HG02885 (cell line): ENCODE data around the gene CNMD.
"Not testable (repeated sequence)": the region's sequence is repeated elsewhere in the genome, so short reads cannot be mapped to it uniquely, and the experiment has no call there.

Experiments used
- ATAC-seq: cut with Tn5 transposase; IDR thresholded peaks from one replicate; pipeline ENCODE4 v1.9.1; 2021; ENCODE audit warnings: mild to moderate bottlenecking; ENCODE audit not compliant: unreplicated experiment, poor library complexity

Gene CNMD

GRCh38 chr13:52746141-52746540 is 6.5 kb upstream of the CNMD start:
- no peak for ATAC-seq

DNA sequence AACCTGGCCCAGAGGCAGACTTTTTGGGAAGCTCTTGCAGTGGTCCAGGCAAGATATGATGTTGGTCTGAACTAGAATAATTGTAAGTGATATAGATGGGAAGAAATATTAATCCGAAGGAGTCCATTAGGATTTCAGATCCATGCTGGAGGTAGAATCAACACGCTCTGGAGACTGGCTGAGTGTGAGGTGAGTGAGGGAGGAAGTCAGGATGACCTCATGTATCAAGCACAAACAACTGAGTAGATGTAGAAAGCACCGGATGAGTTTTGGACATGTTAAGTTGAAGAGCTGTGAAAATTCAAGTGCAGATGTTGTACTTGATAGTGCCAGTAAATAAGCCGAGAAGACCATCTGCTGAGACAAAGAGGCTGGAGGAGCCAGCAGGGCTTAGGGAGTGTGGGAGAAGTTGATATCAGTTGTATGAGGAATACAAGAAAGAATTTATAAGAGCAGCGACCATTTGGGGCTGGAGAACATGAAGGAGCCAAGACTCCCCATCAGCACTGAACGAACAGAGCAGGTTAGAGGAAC is 5.3 kb upstream of the CNMD start:
- ATAC-seq = no peak

DNA sequence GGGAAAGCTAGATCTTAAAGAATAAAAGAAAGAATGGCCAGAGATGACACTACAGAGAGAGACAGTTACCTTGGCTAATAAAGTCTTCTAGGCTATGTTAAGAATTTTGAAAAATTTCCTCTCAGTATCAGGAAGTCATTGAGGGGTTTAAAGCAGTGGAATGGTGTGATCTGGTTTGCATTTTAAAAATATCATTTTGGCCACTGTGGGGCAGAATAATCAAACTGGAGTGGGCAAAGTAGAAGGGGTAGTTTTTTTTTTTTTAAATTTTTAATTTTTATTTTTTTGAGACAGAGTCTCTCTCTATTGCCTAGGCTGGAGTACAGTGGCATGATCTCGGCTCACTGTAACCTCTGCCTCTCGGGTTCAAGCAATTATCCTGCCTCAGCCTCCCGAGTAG is 4.4 kb upstream of the CNMD start:
- ATAC-seq = no peak

GRCh38 chr13:52743569-52743968 is 3.9 kb upstream of the CNMD start:
- ATAC-seq = no peak

DNA sequence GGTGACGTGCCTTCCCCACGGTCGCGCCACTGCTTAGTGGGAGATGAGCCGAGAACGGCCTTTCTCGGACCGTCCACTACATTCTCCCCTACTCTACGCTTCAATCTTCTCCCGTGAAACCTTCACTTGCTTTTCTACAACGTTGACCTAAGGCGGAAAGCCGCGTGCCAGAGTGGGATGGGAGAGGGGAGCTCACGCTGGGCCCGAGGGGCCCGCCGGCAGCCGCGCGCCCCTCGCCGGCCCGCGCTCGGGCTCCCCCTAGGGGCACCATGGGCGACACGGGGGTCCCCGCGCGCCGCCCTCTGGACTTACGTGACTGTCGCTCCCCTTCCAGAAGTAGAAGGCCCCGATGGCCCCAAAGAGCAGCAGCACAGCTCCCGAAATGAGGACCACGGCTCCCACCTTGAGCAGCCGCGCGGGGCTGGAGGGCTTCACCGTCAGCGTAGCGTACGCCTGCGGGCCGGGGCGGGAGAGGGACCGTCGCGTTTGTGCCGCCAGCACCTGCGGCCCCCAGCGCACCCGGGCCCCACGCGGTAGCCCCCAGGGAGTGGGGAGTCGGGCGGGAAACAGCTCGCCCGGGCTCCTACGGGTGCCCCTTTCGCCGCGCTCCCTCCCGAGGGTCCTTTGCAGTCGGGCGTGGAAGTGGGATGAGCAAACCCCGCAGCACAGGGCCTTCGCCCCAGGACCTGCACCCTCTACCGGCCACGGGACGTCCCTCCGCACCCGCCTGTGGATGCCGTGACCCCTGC is 727 bp downstream of the CNMD start:
- peak; percentile 66 for ATAC-seq

DNA sequence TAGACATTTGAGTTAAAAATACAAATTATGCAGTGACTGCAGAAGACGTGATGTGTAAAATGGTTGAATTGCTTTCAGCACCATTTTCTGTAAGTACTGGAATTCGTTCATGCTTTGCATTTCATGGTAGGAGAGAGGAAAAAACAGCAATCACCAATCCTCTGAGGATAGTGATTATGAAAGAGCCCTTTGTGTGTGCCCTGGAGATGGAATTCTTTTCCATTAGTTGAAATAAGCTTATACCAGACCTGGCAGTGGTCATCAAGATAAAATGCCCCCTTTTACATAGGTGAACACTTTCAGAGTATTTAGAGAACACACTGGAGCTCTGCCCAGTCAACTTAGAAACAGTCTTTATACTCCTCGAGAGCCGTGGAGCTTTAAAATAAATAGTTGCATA is 1.7 kb downstream of the CNMD start:
- no peak for ATAC-seq

DNA sequence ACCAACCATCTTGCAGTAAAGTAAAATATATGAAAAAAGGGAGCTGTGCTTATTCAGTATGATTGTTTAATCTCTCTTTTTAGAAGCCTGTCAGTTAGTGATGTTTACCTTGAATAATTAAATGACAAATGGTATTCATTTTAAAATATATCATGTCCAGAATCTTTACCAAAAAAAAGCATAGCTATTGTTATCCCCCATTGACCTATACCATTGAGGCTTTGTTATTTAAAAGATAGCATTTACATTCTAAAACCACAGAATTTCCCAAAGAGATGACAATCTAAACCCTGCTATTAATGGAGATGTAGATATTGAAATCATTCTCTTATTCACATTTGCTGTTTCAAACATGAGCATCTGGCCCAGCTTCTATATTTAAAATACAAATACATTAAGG is 2.2 kb downstream of the CNMD start:
- ATAC-seq = no peak

- no peak for ATAC-seq
Observed at GRCh38 chr13:52736891-52737290, 2.7 kb downstream of the CNMD start.

- ATAC-seq = no peak
Observed at GRCh38 chr13:52734075-52734623, 5.5 kb downstream of the CNMD start.

GRCh38 chr13:52726258-52726657 is 13.4 kb downstream of the CNMD start:
- no peak for ATAC-seq

- ATAC-seq = no peak
Observed at GRCh38 chr13:52725302-52725701, 14.3 kb downstream of the CNMD start.

DNA sequence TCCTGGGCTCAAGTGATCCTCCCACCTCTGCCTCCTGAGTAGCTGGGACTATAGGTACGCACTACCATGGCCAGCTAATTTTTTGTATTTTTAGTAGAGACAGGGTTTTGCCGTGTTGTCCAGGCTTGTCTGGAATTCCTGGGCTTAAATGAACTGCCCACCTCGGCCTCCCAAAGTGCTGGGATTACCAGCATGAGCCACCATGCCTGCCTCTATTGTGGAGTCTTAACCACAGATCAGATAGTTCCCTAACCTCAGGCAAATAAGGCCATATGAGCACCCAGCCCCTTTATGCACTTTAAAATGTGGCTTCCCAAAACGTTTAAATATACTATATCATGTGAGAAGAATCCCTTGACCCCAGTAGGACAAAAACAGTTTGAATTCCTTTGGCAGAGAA is 16.4 kb downstream of the CNMD start:
- ATAC-seq = no peak

- ATAC-seq = not testable (repeated sequence)
Observed at GRCh38 chr13:52721356-52721755, 18.3 kb downstream of the CNMD start.

GRCh38 chr13:52720904-52721303 is 18.7 kb downstream of the CNMD start:
- not testable (repeated sequence) for ATAC-seq

DNA sequence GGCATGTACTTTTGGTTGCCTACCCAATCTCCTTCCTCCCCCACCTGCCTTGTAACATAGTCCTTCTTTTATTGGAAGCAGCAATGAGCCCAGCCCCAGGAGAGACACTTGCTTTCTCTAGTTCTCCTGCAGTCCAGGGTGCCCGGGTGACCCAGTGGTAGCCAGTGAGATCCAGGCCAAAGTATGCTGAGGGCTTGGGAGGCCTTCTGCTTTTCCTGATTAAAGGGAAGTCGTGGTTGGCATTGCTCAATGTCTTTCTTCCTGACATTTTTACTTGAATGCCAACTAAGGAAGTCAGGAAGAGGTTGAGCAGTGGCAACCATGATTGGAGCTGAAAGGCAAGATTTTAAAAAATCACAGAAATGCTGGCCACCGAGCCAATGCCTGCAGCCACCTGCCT is 25.7 kb downstream of the CNMD start:
- ATAC-seq = no peak

DNA sequence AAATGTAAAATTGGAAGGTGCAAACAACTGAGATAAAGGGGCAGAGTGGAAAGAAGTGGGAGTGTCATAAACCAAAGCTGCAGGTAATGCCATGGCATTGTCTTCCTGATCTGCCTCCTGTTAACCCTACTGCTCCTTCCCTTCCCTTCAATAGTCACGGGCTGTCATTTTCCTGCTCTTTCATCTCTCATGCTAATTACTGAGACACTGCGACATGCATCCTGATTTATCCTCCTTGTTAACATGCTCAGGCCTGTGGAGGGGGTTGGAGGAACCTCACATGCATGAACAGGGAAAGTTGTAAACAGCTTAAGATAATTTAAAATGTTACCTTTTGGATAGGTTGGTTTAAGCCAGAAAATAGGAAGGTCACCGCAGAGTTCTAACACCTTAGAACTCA is 27.2 kb downstream of the CNMD start:
- no peak for ATAC-seq

- no peak for ATAC-seq
Observed at GRCh38 chr13:52711286-52711685, 28.3 kb downstream of the CNMD start.

GRCh38 chr13:52708266-52708665 is 31.4 kb downstream of the CNMD start:
- not testable (repeated sequence) for ATAC-seq

- no peak for ATAC-seq
Observed at GRCh38 chr13:52707375-52707774, 32.2 kb downstream of the CNMD start.

DNA sequence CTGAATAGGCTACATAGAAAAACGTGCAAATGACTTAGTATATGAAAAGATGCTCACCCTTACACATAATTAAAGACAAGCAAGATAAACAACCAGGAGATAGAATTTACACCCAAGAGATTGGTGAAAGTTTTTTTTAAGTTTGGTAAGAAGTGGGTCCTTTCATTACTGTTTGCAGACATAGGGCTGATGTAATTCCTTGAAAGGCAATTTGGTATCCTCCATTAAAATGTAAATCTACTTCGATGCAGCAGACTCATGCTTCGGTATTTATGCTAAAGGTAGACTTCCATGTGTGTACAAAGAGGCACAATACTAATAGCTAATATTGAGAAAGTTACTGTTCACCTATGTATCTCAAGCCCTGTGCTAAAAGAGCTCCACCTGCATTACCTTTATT is 33.5 kb downstream of the CNMD start:
- ATAC-seq = no peak

DNA sequence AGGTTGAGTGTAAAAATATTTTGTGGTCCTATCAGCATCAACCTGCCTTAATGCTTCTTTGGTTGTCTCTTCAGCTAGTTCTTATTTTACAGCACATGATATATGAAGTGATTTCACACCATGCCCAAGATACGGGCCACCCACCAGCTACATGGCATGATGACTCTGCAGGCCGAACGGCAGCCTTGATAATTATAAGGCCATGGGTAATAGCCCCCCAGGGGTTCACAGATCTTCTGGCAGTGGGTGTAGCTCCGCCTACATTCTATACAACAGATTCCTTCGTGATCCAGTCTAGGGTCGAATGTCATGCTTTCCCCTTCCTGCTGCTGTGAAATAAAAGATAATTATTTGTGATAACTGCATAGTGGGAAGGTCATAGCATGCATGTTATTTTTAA is 36.1 kb downstream of the CNMD start:
- no peak for ATAC-seq
